Ovary (tissue), 9 donors: ENCODE data around the gene ZNF775. TPM values are rescaled to one million over a fixed set of nuclear protein-coding genes. Genes with fewer than 3 reads are reported as not detected.

Experiments
- DNase-seq, 5 donors: peaks; one replicate each; pipeline ENCODE4 v3.0.0-alpha.2; 2019 to 2020
- H3K27ac ChIP-seq, 2 donors: fragments of 200-600 bp; one replicate each; pipeline versions ENCODE4 v1.5.1 to v1.8.0; 2019 to 2022
- H3K27me3 ChIP-seq: fragments of 200-600 bp; one replicate; pipeline ENCODE4 v1.8.0; 2022
- H3K36me3 ChIP-seq: fragments of 200-600 bp; sonication (generic); one replicate; pipeline ENCODE4 v1.5.1; 2019
- H3K4me1 ChIP-seq: one replicate; pipeline ENCODE4 v1.8.1; 2013; ENCODE audit warnings: mild to moderate bottlenecking, moderate library complexity; ENCODE audit not compliant: insufficient read depth
- H3K4me3 ChIP-seq: fragments of 200-600 bp; sonication (generic); one replicate; pipeline ENCODE4 v1.5.1; 2017
- H3K9me3 ChIP-seq, 2 donors: fragments of 200-600 bp in 1 of 2; sonication (generic) in 1 of 2; one replicate each; pipeline versions ENCODE4 v1.5.1 to v1.8.1; 2013 to 2019; ENCODE audit warnings: mild to moderate bottlenecking in 1 of 2, moderate library complexity in 1 of 2
- EP300 ChIP-seq: sonication (generic); formaldehyde crosslinking; IDR thresholded peaks from one replicate; pipeline ENCODE4 v1.6.1; 2017; ENCODE audit warnings: antibody characterized with exemption
- POLR2A ChIP-seq: fragments of 450-650 bp; IDR thresholded peaks from one replicate; pipeline ENCODE4 v1.6.1; 2017; ENCODE audit warnings: antibody characterized with exemption, mild to moderate bottlenecking, moderate library complexity
- WGBS, 3 donors: extraction: QIAGEN DNeasy Blood & Tissue Kit in 1 of 3; methylation state at CpG; one replicate each; pipeline versions ENCODE4 v1.1.5 to v1.1.7; 2013 to 2017; 5-methylcytosine and 5-hydroxymethylcytosine counted together
- intact Hi-C, 4 donors: fragments of 100-400 bp; cut with DNase I; formaldehyde crosslinking; loops; one replicate each; pipeline versions ENCODE4 v1.11.0 to v1.15.1; 2022 to 2023
- polyA plus RNA-seq, 2 donors: library from polyadenylated mRNA; stranded (reverse); fragments of 200-250 nt in 1 of 2; fragments of 350-450 nt in 1 of 2; fragmentation: Illumina TruSeq in 1 of 2; extraction: RNeasy Lipid Tissue Mini Kit (QIAGEN cat#74804) in 1 of 2; gene quantifications; one replicate each; pipeline ENCODE4 v1.2.3, GENCODE V29; 2013 to 2014
- total RNA-seq, 7 donors: library from RNA; depleted of rRNA in 2 of 7; stranded (reverse); fragments of >200 nt in 2 of 7; fragmentation: NEBNext Ultra II Directional in 3 of 7; extraction: Animal tissue kit (Norgen Biotek cat#: 25700) in 3 of 7; gene quantifications; one replicate each; pipeline versions ENCODE4 v1.1.0 to v1.2.4, GENCODE V29; 2016 to 2023
- TF ChIP-seq, protein P1 (sequence below), 3 donors: fragments of 450-650 bp in 2 of 3; fragments of 200-600 bp in 1 of 3; IDR thresholded peaks; one replicate each; pipeline versions ENCODE4 v1.5.1 to v1.8.0; 2016 to 2022; ENCODE audit warnings: antibody characterized with exemption in 3 of 3, mild to moderate bottlenecking in 1 of 3
- donor health status: DM: no; HTN: no; CAD: no; lungs with moderate emphysema.
- donor health status: DM: no; HTN: no; CAD: no.
- donor health status: Bipolar disorder and iron deficiency.
- donor health status: DM: yes; HTN: yes; CAD: no.
- donor health status: DM: no; HTN: no; CAD: no.
- donor health status: DM: yes; HTN: yes; CAD: no.

The ZNF775 gene
- total and polyA plus RNA-seq, 9 donors = 0.28 to 13.9 (median 10.9) TPM

- no peak overlapping the region for H3K4me3 ChIP-seq
- no peak overlapping the region for H3K27ac ChIP-seq
- intact Hi-C loops = no loop called here
- WGBS, 3 donors = 89 to 91% (median 90%) methylated on average over 4 of the region's 4 CpGs
- no peak for TF ChIP-seq EP300
- TF ChIP-seq POLR2A = no peak
- TF ChIP-seq, protein P1, sequence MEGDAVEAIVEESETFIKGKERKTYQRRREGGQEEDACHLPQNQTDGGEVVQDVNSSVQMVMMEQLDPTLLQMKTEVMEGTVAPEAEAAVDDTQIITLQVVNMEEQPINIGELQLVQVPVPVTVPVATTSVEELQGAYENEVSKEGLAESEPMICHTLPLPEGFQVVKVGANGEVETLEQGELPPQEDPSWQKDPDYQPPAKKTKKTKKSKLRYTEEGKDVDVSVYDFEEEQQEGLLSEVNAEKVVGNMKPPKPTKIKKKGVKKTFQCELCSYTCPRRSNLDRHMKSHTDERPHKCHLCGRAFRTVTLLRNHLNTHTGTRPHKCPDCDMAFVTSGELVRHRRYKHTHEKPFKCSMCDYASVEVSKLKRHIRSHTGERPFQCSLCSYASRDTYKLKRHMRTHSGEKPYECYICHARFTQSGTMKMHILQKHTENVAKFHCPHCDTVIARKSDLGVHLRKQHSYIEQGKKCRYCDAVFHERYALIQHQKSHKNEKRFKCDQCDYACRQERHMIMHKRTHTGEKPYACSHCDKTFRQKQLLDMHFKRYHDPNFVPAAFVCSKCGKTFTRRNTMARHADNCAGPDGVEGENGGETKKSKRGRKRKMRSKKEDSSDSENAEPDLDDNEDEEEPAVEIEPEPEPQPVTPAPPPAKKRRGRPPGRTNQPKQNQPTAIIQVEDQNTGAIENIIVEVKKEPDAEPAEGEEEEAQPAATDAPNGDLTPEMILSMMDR (IDR thresholded peaks at IDR 0.05) = no peak
- no peaks in the 10 kb centered on the region for H3K9me3 ChIP-seq
- H3K36me3 ChIP-seq = no peaks in the 10 kb centered on the region
- H3K27me3 ChIP-seq = no peaks in the 10 kb centered on the region
- no peak for DNase-seq
- no peaks in the 10 kb centered on the region for H3K4me1 ChIP-seq
Observed at GRCh38 chr7:150363370-150363769, 15.8 kb upstream of the ZNF775 start.

GRCh38 chr7:150363872-150364271 is 15.3 kb upstream of the ZNF775 start:
- Histone ChIP-seq H3K9me3 (no peaks in the 10 kb centered on the region), H3K27me3 (no peaks in the 10 kb centered on the region), H3K4me3 (no peak overlapping the region), H3K27ac (no peak overlapping the region), H3K36me3 (no peaks in the 10 kb centered on the region), H3K4me1 (no peaks in the 10 kb centered on the region)
- no peak for DNase-seq
- intact Hi-C loops = no loop called here
- WGBS, 3 donors = 90 to 93% (median 92%) methylated on average over 5 of the region's 5 CpGs
- TF ChIP-seq EP300 = no peak
- TF ChIP-seq, protein P1 (IDR thresholded peaks at IDR 0.05) = no peak
- no peak for TF ChIP-seq POLR2A

DNA sequence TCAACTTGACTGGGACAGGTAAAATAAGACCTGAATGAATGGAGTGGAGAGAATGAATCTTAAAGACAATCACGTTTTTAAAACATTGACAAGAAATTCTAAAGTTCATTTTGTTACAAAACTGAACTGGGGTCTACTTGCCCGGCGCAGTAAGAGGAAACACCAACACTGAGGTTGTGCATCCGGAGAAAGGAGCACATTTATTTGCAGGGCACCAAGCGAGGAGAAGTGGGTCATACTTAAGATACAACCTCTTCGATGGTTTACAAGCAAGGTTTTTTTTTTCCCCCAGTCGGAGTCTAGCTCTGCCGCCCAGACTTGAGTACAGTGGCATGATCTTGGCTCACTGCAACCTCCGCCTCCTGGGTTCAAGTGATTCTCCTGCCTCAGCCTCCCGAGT is 13.9 kb upstream of the ZNF775 start:
- WGBS, 3 donors = 93 to 95% (median 93%) methylated on average over 10 of the region's 10 CpGs
- H3K4me1 ChIP-seq = peaks cover under 1% of the 10 kb centered on the region
- no peaks in the 10 kb centered on the region for H3K9me3 ChIP-seq
- no peaks in the 10 kb centered on the region for H3K27me3 ChIP-seq
- H3K4me3 ChIP-seq = no peak overlapping the region
- TF ChIP-seq POLR2A (no peak), EP300 (no peak)
- TF ChIP-seq, protein P1 (IDR thresholded peaks at IDR 0.05) = no peak
- intact Hi-C loops = loop anchor here in 1 of 4 donors (5.0 kb wide), 1 partner anchor 493 kb away; the partner anchor contains the start of gene ATP6V0E2
- H3K27ac ChIP-seq = no peak overlapping the region
- DNase-seq = no peak
- no peaks in the 10 kb centered on the region for H3K36me3 ChIP-seq

DNA sequence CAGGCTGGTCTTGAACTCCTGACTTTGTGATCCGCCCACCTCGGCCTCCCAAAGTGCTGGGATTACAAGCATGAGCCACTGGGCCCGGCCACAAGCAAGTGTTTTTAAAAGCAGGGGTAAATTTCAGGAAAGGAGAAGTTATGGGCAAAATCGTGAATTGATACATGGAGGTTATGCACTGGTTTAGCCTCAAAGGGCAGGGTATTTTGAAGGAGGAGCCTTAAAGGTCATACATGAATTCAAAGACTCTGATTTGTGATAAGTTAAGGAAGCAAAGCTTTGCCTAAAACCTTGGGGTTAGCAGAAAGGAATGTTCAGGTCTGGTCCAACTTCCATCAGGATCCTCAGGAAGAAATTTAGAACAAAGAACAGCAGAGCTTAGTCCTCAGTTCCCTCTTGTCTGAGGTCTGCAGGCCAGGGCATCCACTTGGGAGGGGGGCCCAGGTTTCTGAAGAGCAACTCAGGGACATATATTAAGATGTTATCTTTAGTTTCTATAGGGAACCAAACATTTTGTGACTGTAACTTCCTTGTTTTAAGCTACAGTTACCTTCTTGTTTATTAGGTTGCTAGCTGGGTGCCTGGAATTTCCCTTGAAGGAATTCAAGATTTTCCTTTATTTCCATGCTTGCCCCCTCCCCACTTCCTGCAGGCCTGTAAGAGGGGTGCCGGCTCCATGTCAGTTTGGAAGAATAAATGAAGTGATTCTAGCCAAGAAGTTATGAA is 13.3 kb upstream of the ZNF775 start:
- intact Hi-C loops = loop anchor here in 1 of 4 donors (5.0 kb wide), 1 partner anchor 494 kb away; the partner anchor contains the start of gene ATP6V0E2
- no peak overlapping the region for H3K4me3 ChIP-seq
- 86 to 92% (median 89%) methylated on average over 5 of the region's 5 CpGs for WGBS, 3 donors
- H3K9me3 ChIP-seq = no peaks in the 10 kb centered on the region
- TF ChIP-seq POLR2A = no peak
- TF ChIP-seq, protein P1 (IDR thresholded peaks at IDR 0.05) = no peak
- DNase-seq = no peak
- peaks cover 5% of the 10 kb centered on the region for H3K4me1 ChIP-seq
- H3K27ac ChIP-seq = no peak overlapping the region
- no peaks in the 10 kb centered on the region for H3K36me3 ChIP-seq
- H3K27me3 ChIP-seq = no peaks in the 10 kb centered on the region
